Neuronal stem cell (in vitro differentiated cells): ENCODE data around the gene RASGEF1B.
A peak's percentile ranks its signal among the peaks of the same experiment; 100 is the strongest.

Experiments
- DNase-seq: peaks from one replicate; pipeline ENCODE4 v3.0.0-alpha.2; 2013; ENCODE audit warnings: low spot score
- H2AFZ ChIP-seq: one replicate; pipeline ENCODE4 v1.6.1; 2013; ENCODE audit warnings: mild to moderate bottlenecking, low read length, inconsistent platforms
- H2AK5ac ChIP-seq: 2 replicates; pipeline ENCODE4 v1.6.1; 2013; ENCODE audit warnings: low read depth, mild to moderate bottlenecking, inconsistent platforms, low read length, moderate library complexity, mixed read lengths
- H2BK120ac ChIP-seq: 2 replicates; pipeline ENCODE4 v1.6.1; 2013; ENCODE audit warnings: low read depth, mild to moderate bottlenecking, inconsistent platforms, low read length, moderate library complexity, mixed read lengths
- H2BK12ac ChIP-seq: one replicate; pipeline ENCODE4 v1.6.1; 2013; ENCODE audit warnings: low read length, inconsistent platforms
- H2BK15ac ChIP-seq: 2 replicates; pipeline ENCODE4 v1.6.1; 2013; ENCODE audit warnings: mild to moderate bottlenecking, low read length, inconsistent platforms, mixed read lengths
- H2BK5ac ChIP-seq: one replicate; pipeline ENCODE4 v1.6.1; 2013; ENCODE audit warnings: inconsistent platforms, mild to moderate bottlenecking, low read length, moderate library complexity
- H3K14ac ChIP-seq: one replicate; pipeline ENCODE4 v1.6.1; 2013; ENCODE audit warnings: low read length, inconsistent platforms
- H3K18ac ChIP-seq: 2 replicates; pipeline ENCODE4 v1.6.1; 2013; ENCODE audit warnings: low read length, inconsistent platforms
- H3K23ac ChIP-seq: 2 replicates; pipeline ENCODE4 v1.6.1; 2013; ENCODE audit warnings: low read depth, mild to moderate bottlenecking, mixed read lengths, low read length, inconsistent platforms; ENCODE audit not compliant: poor library complexity
- H3K27ac ChIP-seq: replicated peaks from 3 replicates; pipeline ENCODE4 v1.5.1; 2013; ENCODE audit warnings: low read length, inconsistent platforms
- H3K27me3 ChIP-seq, 3 experiments: 2 replicates each; pipeline ENCODE4 v1.6.1; 2013; ENCODE audit warnings: low read length in 3 of 3, mild to moderate bottlenecking in 2 of 3, inconsistent platforms in 1 of 3, low read depth in 1 of 3, mixed read lengths in 1 of 3, moderate library complexity in 1 of 3; ENCODE audit not compliant: control insufficient read depth in 3 of 3, insufficient read depth in 3 of 3
- H3K36me3 ChIP-seq, 2 donors: replicated peaks in 1 of 2; 2 replicates each; pipeline ENCODE4 v1.6.1; 2013; ENCODE audit warnings: low read length in 2 of 2; ENCODE audit not compliant: control insufficient read depth in 2 of 2, insufficient read depth in 2 of 2
- H3K4ac ChIP-seq: 2 replicates; pipeline ENCODE4 v1.6.1; 2013; ENCODE audit warnings: inconsistent platforms, mild to moderate bottlenecking, low read length, moderate library complexity
- H3K4me1 ChIP-seq, 2 donors: 1 replicate in 1 of 2; 2 replicates in 1 of 2; pipeline ENCODE4 v1.6.1; 2013; ENCODE audit warnings: low read length in 2 of 2, low read depth in 1 of 2; ENCODE audit not compliant: control insufficient read depth in 2 of 2, insufficient read depth in 1 of 2
- H3K4me2 ChIP-seq: one replicate; pipeline ENCODE4 v1.6.1; 2013; ENCODE audit warnings: mild to moderate bottlenecking, low read length, inconsistent platforms; ENCODE audit not compliant: insufficient read depth, poor library complexity, severe bottlenecking
- H3K4me3 ChIP-seq, 2 donors: 2 replicates each; pipeline ENCODE4 v1.5.1; 2013; ENCODE audit warnings: low read length in 2 of 2, mild to moderate bottlenecking in 2 of 2, inconsistent platforms in 1 of 2, moderate library complexity in 1 of 2
- H3K79me1 ChIP-seq: one replicate; pipeline ENCODE4 v1.6.1; 2013; ENCODE audit warnings: low read depth, mild to moderate bottlenecking, inconsistent platforms, low read length, moderate library complexity
- H3K9ac ChIP-seq: one replicate; pipeline ENCODE4 v1.6.1; 2013; ENCODE audit warnings: mild to moderate bottlenecking, low read depth, low read length, inconsistent platforms; ENCODE audit not compliant: poor library complexity
- H3K9me3 ChIP-seq, 2 donors: replicated peaks in 1 of 2; 2 replicates each; pipeline versions ENCODE3 to v1.6.1; 2013; ENCODE audit warnings: low read length in 2 of 2, mild to moderate bottlenecking in 2 of 2, inconsistent platforms in 1 of 2, low read depth in 1 of 2, mixed read lengths in 1 of 2, moderate library complexity in 1 of 2; ENCODE audit not compliant: control insufficient read depth in 2 of 2, insufficient read depth in 1 of 2
- H4K8ac ChIP-seq: one replicate; pipeline ENCODE4 v1.6.1; 2013; ENCODE audit warnings: low read depth, mild to moderate bottlenecking, inconsistent platforms, low read length, moderate library complexity
- H4K91ac ChIP-seq: one replicate; pipeline ENCODE4 v1.6.1; 2013; ENCODE audit warnings: low read length, low read depth, mild to moderate bottlenecking, inconsistent platforms; ENCODE audit not compliant: poor library complexity
- WGBS, 2 donors: extraction: QIAGEN DNeasy Blood & Tissue Kit; methylation state at CpG; one replicate each; pipeline ENCODE4 v1.1.7; 2013; ENCODE audit warnings: missing lambda C conversion rate in 2 of 2, mixed read lengths in 1 of 2; ENCODE audit not compliant: insufficient read length in 2 of 2, insufficient replicate concordance in 1 of 2; ENCODE audit errors: extremely low coverage in 2 of 2; 5-methylcytosine and 5-hydroxymethylcytosine counted together

Gene RASGEF1B

GRCh38 chr4:81447566-81448229 lies 24.0 kb downstream of the RASGEF1B start:
- no peaks in the 10 kb centered on the region for H3K79me1 ChIP-seq
- no peak overlapping the region for H3K18ac ChIP-seq
- no peak overlapping the region for H4K91ac ChIP-seq
- H2BK120ac ChIP-seq, result no peak overlapping the region
- H3K27ac ChIP-seq, result no peak overlapping the region
- whole genome bisulfite sequencing, 2 donors, result no CpG with 5 or more reads among the region's 10 CpGs
- H4K8ac ChIP-seq, result no peak overlapping the region
- H2AFZ ChIP-seq, result no peak overlapping the region
- DNase-seq, result no peak
- no peak overlapping the region for H2BK15ac ChIP-seq
- no peak overlapping the region for H2BK12ac ChIP-seq
- peak overlapping the region; percentile 42 for H3K14ac ChIP-seq
- no peaks in the 10 kb centered on the region for H3K27me3 ChIP-seq
- no peak overlapping the region for H2BK5ac ChIP-seq
- H3K4me3 ChIP-seq, result no peak overlapping the region
- no peak overlapping the region for H3K4ac ChIP-seq
- H2AK5ac ChIP-seq, result no peak overlapping the region
- H3K9ac ChIP-seq, result no peak overlapping the region
- H3K4me2 ChIP-seq, result no peak overlapping the region
- H3K36me3 ChIP-seq, result peaks cover 0 to 9% of the 10 kb centered on the region in 2 donors
- no peak overlapping the region for H3K23ac ChIP-seq
- peaks cover 0 to 2% of the 10 kb centered on the region in 2 donors for H3K9me3 ChIP-seq
- no peaks in the 10 kb centered on the region for H3K4me1 ChIP-seq

DNA sequence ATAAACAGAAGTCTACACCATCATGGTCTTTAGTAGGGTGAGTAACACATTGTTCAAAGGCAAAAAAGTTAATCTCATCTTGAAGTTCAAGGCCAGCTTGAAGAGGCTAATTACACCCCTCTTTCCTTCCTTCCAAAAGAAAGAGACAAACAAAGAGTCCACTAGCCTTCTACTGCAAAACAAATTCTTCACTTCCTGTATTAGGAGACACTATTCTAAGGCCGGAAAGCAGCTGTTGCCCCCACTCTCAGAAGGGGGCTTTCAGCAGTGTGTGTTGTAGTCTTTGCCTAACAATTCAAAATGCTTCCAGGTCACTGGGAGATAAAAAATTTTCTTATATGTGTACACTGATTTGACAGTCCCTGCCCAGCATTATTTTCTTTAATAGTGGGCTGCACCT lies 25.1 kb downstream of the RASGEF1B start:
- Histone ChIP-seq H2AK5ac (no peak overlapping the region), H2BK15ac (no peak overlapping the region), H3K23ac (no peak overlapping the region), H2AFZ (no peak overlapping the region), H2BK120ac (no peak overlapping the region), H2BK5ac (no peak overlapping the region), H3K79me1 (no peaks in the 10 kb centered on the region), H2BK12ac (no peak overlapping the region), H3K4me3 (no peak overlapping the region), H3K4ac (no peak overlapping the region), H3K4me1 (no peaks in the 10 kb centered on the region), H3K27ac (no peak overlapping the region), H3K27me3 (no peaks in the 10 kb centered on the region), H3K36me3 (peaks cover 0 to 7% of the 10 kb centered on the region in 2 donors), H3K18ac (no peak overlapping the region), H4K91ac (no peak overlapping the region), H3K14ac (no peak overlapping the region), H3K9me3 (peaks cover 0 to 2% of the 10 kb centered on the region in 2 donors), H4K8ac (no peak overlapping the region), H3K9ac (no peak overlapping the region), H3K4me2 (no peak overlapping the region)
- WGBS, 2 donors, result no CpG with 5 or more reads among the region's 1 CpG
- DNase-seq, result no peak

DNA sequence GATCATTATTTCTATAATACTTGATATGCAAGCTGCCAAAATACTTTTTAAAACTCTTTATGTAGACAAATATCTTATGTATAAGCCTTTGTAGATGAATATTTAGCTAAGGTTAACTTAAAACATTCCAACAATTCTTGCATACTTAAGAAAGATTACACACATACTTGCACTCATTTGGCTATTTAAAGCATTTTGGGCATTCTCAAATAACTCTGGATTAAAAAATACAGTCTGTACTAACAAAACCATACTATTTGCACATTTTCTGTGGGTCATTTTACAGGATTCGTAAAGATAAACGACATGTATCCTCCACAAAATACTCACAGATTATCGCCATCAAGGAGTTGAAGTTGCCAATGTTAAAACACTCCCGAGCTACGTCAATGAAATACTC lies 26.5 kb downstream of the RASGEF1B start:
- no peak overlapping the region for H3K4ac ChIP-seq
- no peak overlapping the region for H4K91ac ChIP-seq
- no peak overlapping the region for H3K27ac ChIP-seq
- H3K27me3 ChIP-seq, result no peaks in the 10 kb centered on the region
- H3K9ac ChIP-seq, result no peak overlapping the region
- H2AFZ ChIP-seq, result no peak overlapping the region
- no CpG with 5 or more reads among the region's 5 CpGs for whole genome bisulfite sequencing, 2 donors
- no peak for DNase-seq
- no peak overlapping the region for H2BK12ac ChIP-seq
- no peak overlapping the region for H3K23ac ChIP-seq
- H3K36me3 ChIP-seq, result peaks cover 0 to 7% of the 10 kb centered on the region in 2 donors
- no peak overlapping the region for H4K8ac ChIP-seq
- peaks cover 0 to 2% of the 10 kb centered on the region in 2 donors for H3K9me3 ChIP-seq
- H2BK120ac ChIP-seq, result no peak overlapping the region
- H3K14ac ChIP-seq, result no peak overlapping the region
- H3K4me2 ChIP-seq, result no peak overlapping the region
- no peaks in the 10 kb centered on the region for H3K79me1 ChIP-seq
- no peak overlapping the region for H3K18ac ChIP-seq
- H3K4me3 ChIP-seq, result no peak overlapping the region
- H3K4me1 ChIP-seq, result no peaks in the 10 kb centered on the region
- H2AK5ac ChIP-seq, result no peak overlapping the region
- H2BK15ac ChIP-seq, result no peak overlapping the region
- H2BK5ac ChIP-seq, result no peak overlapping the region

DNA sequence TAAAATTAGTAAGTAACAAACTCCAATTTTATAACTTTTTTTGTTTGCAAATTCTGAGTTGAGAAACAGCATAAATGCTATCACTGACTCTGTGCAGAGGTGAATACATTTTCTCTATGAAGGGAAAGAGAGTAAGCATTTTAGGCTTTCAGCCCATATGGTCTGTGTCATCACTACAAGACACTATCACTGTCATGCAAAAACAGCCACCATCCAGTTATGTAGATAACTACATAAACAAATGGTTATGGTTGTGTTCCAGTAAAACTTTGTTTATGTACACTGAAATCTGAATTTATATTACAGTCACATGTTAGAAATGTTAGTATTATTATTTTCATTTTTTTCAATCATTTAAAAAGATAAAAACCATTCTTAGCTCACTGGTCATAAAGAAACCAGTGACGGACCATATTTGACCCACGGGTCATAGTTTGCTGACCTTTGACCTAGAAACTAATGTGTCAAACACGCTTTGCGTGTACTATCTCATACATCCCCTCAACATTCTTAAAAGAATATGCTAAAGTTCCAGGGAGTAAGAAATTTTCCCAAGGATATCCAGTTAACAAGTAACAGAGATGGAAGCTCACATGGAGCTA lies 29.1 kb downstream of the RASGEF1B start:
- H3K4me1 ChIP-seq, result no peaks in the 10 kb centered on the region
- no peaks in the 10 kb centered on the region for H3K9me3 ChIP-seq
- no peak overlapping the region for H2AK5ac ChIP-seq
- H3K23ac ChIP-seq, result no peak overlapping the region
- H3K14ac ChIP-seq, result no peak overlapping the region
- no peak overlapping the region for H3K18ac ChIP-seq
- no peak overlapping the region for H3K27ac ChIP-seq
- no CpG with 5 or more reads among the region's 4 CpGs for WGBS, 2 donors
- no peak overlapping the region for H3K4me3 ChIP-seq
- H3K9ac ChIP-seq, result no peak overlapping the region
- no peak overlapping the region for H2BK120ac ChIP-seq
- no peaks in the 10 kb centered on the region for H3K79me1 ChIP-seq
- peaks cover 0 to 5% of the 10 kb centered on the region in 2 donors for H3K36me3 ChIP-seq
- H3K4ac ChIP-seq, result no peak overlapping the region
- no peak overlapping the region for H4K91ac ChIP-seq
- H3K27me3 ChIP-seq, result no peaks in the 10 kb centered on the region
- no peak overlapping the region for H2BK15ac ChIP-seq
- DNase-seq, result no peak
- no peak overlapping the region for H2BK5ac ChIP-seq
- no peak overlapping the region for H4K8ac ChIP-seq
- no peak overlapping the region for H3K4me2 ChIP-seq
- no peak overlapping the region for H2AFZ ChIP-seq
- no peak overlapping the region for H2BK12ac ChIP-seq
